Stimulated activated CD4-positive, alpha-beta T cell treated with anti-CD3 and anti-CD28 coated beads, Interleukin-2, amount 100 ng/mL, for 48 hours (primary cell): ENCODE measurements around the gene HMGN4.
"Not testable (repeated sequence)": the region's sequence is repeated elsewhere in the genome, so short reads cannot be mapped to it uniquely, and the experiment has no call there.

Experiments
- DNase-seq, 2 donors: peaks; one replicate each; pipeline ENCODE4 v3.0.0-alpha.2; 2020

The HMGN4 gene

DNA sequence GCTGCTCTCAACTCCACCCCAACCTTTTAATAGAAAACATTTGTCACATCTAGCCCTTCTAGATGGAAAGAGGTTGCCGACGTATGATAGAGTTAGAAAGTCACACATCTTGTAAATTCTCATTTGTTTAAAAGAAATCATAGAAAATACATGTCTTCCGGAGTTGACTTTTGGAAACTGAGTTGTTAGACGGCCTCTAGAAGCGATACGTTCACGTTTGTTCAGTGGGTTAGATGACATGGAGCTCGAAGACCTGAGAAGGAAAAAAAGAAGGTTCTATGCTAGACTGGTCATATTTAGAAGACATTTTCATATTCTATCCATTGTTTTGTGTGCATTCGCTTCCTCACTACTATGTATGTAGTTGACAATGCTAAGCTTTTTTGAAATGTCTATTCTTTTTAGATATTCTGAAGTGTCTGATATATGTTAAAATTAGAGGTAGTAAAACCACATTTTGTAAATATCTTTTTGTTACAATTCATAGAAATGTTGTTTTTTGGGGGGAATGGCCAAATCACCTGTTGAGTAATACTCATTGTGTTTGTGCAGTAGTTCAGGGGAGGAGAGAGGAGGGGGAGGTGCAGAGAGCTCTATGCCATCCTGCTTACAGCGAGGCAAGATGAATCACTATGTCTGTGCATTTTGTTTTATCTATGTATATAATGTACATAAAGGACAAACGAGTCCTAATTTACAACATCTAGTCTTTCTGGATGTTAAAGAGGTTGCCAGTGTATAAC, 15.5 kb upstream of the HMGN4 start:
- DNase-seq, result not testable (repeated sequence)

DNA sequence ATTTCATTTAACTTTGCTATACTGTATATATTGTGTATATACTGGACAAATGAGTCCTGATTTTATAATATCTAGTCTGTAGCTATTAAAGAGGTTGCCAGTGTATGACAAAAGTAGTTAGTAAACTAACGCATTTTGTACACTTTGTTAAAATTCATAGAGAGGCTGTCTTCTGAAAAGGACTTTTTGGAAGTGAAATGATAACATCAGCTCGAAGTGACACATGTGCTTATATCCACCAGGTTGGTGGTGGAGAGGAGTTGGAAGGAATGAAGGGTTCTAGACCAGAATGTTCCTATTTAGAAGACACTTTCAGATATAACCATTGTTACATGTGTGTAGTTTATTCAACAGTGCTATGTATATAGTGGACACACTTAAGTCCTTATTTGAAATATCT, 13.9 kb upstream of the HMGN4 start:
- not testable (repeated sequence) for DNase-seq

DNA sequence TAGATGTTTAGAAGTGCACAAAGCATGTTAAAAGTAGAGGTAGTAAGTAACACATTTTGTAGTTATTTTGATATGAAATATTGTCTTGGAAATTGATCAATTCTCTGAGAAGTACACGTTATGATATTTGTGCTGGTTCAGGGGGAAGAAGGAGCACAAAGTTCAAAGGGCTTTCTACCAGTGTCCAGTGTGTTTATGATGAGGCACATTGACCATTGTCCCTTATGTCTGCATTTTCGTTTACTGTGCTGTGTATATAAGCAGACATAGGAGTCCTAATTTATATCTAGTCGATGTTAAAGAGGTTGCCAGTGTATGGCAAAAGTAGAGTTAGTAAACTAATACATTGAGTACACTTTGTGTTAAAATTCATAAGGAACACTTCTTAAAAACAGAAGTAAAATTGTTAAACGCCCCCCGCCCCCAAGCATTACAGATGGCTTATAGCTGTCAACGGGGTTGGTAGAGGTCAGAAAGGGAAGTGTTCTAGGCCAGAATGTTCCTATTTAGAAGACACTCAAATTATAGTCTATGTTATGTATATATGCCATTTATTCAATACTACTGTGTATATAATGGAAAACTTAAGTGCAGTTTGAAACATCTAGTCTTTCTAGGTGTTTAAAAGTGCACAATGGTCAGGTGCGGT, 13.3 kb upstream of the HMGN4 start:
- no peak for DNase-seq

DNA sequence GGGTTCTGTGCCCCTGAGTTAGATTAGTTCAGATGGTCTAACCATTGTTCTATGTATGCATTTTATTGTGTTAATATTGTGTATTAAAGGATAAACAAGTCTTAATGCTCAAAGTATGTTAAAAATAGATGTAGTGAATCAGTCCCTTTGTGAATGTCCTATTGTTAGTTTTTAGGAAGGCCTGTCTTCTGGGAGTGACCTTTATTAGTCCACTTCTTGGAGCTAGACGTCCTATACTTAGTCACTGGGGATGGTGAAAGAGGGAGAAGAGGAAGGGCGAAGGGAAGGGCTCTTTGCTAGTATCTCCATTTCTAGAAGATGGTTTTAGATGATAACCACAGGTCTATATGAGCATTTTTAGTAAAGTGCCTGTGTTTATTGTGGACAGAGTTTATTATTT, 12.3 kb upstream of the HMGN4 start:
- DNase-seq, result no peak

DNA sequence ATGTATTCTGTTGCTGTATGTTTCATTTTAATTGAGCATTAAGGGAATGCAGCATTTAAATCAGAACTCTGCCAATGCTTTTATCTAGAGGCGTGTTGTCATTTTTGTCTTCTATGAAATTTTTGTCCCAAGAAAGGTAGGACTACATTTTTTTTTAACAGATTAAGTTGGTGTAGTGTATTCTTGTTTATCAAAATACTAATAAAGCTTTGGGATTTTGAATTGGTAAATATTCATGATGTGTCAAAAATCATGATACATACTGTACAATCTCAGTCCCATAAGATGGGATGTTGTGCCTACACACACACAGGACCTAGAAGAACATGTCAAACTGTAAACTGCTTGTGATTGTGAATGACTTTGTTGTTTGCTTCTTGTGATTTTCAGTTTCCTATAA, 11.2 kb upstream of the HMGN4 start:
- no peak for DNase-seq

DNA sequence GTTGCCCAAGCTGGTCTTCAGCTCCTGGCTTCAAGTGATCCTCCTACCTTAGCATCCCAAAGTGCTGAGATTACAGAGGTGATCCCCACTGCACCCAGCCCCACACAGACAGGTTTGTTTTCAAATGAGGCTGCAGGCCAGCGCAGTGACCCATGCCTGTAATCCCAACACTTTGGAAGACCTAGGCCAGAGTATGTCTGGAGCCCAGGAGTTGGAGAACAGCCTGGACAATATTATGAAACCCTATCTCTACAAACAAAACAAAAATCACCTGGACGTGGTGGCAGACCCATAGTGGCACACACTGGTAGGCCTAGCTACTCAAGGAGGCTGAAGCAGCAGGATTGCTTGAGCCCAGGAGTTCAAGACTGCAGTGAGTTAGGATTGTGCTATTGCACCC, 8.0 kb upstream of the HMGN4 start:
- no peak for DNase-seq

DNA sequence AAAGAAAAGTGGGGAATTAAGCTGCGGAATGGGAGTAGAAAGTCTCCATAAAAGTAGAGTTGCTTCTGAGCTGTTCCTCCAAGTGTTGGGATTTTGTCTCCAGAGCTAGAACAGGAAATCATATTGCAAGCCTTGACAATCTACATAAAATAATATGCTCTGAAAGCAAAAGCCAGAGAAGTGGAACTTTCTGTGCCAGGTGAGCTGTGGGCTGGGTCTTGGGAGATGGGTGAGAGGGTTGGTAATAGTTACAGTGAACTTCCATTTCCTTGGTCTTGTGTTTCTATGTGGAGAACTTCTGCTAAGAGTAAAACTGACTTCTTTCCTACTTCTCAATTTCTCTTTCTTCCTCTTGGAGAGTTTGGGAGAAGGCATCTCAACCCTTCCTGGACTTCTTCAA, 6.3 kb upstream of the HMGN4 start:
- DNase-seq, result no peak

DNA sequence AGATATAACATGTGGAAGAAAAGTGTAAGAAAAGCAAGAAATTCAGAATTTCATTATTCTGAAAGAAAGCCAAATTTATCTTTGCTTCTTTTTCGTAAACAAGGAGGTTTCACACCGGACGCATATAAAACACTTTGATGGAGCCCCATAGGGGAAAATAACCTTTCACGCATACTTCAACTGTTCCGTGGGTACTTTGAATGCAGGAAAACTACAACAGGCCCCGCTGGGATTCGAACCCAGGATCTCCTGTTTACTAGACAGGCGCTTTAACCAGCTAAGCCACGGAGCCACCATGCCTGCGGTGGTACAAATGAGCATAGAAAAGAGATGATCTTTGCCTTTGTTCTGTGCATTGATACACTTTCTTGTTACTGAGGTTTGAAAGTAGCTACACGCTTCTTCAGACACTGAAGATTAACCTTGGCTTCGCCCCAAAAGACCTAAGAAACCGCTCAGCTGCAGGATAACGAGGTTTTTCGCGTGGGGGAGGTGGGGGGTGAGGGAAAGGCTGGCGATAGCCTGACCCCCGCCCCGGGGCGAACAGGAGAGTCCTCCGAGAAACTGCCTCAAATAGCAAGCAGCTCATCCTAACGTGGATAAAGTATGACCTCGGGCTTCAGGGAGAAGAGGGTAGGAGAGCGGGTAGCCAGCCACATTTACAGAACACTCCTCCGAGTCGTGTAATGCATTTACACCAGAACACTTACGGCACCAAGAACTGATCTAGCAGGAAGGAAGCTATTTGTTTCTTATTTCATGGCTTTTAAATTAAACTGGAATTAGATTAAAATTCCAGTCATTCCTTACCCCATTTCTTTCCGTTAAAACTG, 5.3 kb upstream of the HMGN4 start:
- peak; percentile 97 for DNase-seq

DNA sequence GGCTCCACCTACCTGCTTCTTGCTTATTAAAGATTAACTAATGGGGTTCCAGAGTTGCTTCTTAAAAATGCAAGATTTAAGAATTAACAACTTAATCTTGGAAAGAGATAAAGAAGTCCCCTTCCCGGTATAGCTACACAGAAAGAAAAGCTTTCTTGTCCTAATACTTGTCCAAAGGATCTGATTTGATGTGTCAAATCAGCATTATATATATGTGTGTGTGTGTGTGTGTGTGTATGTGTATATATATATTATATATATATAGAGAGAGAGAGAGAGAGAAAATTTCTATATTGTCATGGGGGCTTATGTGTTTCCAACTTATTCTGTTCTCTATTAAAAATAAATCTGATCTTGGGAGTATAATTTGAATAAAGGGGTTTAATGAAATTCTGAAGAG, 4.6 kb upstream of the HMGN4 start:
- no peak for DNase-seq

DNA sequence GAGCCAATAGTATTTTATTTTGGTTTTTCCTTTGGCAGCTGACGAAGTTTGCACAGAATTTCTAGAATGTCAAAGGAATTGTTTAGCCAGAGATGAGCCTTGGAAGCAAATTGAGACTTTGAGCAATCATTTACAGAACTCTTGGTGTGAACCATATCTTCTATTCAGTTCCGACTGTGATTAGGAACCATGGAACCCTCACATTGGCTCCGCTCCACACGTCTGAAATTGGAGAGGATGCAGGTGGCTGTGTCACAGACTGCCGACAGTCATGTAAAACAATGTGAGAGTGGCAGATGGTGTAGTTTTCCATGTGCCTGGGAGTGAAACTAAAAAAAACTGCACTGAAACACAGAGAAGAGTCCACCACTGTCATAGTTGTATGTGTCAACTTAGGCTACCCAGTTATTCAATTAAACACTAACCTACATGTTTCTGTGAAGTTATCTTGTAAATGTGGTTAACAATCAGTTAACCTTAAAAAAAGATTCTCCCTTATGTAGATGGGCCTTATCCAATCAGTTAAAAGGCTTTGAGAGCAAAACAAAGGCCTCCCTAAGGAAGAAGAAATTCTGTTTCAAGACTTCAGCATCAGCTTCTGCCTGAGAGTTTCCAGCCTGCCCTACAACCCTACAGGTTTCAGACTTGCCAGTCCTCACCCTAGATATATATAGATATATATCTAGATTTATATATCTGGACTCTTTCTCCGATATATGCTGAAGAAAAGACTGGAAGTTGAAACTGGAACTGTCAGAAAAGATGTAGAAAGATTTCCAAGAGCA, 3.3 kb upstream of the HMGN4 start:
- no peak for DNase-seq

DNA sequence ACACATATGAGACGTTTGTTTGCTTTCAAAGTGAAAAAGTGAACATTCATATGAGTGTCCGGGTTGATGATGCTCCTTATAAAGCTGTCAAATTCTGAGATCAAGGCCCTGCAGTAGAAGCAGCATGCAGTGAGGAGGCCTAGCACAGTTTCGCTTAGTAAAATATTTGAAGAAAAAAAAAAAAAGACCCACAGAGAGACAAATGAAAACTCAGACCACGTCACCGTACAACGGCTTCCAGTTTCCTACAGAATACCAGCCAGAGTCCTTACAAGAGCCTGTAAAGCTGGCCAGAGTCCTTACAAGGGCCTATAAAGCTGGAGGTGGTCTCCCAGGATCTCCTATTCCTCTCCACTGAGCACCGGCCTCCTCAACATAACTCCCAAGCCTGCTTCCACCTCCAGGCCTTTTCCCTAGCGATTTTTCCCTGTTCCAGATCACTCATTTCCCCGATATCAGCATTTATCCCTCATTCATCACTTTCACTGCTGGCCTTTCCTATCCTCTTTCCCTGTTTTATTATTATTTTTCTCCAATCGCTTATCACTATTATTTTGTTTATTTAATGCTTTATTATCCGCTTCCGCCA, 1.5 kb upstream of the HMGN4 start:
- DNase-seq, result no peak

DNA sequence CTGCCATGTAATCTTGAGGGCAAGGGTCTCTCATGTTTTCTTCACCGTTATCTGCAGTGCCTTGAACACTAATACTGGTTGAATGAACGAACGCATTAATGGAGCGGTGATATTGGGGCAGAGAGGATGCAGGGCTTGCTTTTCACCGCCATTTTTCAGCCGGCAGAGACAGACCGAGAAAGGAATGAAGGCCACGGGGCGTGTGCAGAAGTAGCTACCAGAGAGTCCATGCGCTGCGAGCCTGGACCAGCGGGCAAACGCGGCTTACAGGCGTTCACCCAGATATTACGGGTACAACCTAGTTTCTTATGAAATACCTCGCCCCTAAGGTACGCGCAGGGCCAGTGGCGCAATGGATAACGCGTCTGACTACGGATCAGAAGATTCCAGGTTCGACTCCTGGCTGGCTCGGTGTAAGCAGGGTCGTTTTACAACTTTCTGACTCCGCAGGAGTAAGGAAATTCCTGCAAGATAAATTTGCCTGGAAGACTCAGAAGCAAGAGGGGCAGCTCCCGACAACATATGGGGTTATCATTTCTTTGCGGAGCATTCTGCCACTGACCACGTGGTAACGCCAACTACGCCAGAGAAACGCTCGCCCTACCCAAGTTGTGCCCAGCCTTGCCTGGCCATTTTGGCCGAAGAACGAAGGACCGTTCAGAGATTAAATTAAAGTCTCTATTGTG, 863 bp upstream of the HMGN4 start:
- DNase-seq, result peak; percentile 90 to 92

DNA sequence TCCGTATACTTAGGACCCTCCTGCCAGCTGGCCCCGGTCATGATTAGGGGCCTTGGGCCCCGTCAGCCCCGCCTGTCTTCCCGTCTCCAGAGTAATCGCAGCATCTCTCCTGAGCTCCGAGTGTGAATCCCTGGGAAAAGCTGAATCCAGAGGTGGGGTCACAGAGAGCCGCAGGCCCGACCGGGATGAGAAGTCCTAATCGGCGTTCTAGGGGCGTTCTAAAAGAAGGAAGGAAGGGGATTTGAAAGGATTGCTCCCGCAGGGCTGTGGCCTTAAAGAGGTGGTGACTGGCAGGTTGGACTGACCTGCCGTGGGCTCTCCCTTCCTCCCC, 371 bp downstream of the HMGN4 start:
- DNase-seq, result no peak

DNA sequence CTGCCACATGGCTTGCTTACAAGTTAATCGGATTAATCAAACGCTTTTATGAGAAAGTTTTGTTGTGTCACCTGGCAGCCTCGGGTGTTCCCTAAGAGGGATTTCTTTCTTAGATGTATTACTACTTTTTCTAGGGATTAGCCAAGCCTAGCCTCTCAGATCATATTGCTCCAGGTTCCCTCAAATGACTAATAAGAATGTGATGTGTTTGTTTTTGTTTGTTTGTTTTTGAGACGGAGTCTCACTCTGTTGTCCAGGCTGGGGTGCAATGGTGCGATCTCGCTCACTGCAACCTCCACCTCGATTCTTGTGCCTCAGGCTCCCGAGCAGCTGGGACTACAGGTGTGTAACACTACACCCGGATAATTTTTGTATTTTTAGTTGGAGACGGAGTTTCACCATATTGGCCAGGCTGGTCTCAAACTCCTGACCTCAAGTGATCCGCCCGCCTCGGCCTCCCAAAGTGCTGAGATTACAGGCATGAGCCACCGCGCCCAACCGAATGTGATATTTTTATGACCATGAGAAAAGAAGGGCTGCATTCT, 977 bp downstream of the HMGN4 start:
- DNase-seq, result no peak

DNA sequence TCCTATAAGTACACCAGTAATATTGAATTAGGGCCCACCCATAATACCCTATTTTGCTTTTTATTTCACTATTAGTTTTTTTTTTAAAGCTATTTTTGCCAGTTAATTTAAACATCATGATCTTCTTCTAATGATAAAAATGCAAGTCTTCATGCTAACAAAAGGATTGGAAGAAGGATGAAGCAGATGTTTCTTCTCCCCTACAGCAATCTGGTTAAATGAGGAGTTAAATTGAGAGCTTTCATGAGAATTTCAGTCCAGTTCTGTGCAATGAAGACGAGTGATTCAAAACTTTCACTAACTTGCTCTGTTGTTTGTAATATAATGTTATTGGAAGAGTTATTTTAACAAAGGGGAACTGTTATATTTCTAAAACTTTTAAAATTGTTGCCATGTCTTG, 3.4 kb downstream of the HMGN4 start:
- no peak for DNase-seq

DNA sequence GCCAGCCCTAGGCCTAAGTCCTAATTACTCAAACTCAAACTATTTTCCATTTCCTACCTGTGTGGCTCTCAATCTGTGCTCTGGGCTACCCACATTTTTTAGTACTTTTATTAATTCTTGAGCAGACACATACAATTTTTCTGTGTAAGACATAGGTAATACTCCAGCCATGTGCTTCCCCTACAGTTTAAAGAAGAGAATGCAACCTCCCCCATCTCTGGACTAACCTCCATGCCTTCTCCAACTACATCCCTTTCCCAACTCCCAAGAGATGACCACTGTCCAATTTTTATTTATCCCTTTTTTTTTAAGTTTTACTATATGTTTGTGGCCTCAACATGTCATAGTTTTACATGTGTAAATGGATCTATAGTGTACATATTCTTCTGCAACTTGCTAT, 5.8 kb downstream of the HMGN4 start:
- DNase-seq, result no peak

DNA sequence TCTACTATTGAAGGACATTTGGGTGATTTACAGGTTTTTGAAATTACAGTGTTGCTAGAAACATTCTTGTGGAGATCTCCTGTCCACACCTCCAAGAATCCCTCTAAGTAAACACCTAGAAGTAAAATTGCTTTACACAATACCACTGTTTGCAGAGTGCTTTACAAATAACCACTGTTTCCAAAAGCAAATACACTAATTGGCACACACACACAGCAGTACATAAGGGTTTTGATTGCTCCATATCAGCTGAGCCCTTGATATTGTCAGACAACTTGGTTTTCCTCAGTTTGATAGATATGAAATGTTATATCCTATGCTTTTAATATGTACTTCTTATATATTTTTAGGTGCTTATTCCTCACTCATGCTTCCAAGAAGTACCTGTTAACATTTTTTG, 6.3 kb downstream of the HMGN4 start:
- no peak for DNase-seq

DNA sequence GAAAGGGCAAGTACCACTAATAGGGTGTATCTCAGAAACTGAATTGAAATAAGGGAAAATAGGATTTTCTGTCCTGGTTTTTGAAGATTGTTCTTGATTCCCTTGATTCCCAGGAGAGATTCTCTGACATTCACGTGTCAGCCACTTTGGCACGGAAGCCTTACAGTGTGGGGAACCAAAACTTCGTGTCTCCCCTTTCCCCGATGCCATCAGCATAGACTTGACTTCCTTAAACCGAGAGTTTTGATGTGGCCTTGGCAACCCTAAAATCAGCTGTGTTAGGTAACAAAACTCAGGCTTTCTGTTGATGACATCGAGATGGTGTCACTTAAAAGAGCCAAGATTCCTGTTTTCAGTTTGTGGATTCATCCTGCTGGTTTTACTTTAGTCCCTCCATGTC, 7.5 kb downstream of the HMGN4 start:
- no peak for DNase-seq

DNA sequence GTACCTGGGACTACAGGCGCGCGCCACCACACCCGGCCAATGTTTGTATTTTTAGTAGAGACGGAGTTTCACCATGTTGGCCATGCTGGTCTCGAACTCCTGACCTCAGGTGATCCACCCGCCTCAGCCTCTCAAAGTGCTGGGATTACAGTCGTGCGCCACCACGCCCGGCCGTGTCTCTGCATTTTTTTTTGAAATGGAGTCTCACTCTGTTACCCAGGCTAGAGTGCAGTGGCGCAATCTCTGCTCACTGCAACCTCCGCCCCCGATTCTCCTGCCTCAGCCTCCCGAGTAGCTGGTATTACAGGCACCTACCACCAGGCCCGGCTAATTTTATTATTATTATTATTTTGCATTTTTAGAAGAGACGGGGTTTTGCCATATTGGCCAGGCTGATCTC, 9.2 kb downstream of the HMGN4 start:
- not testable (repeated sequence) for DNase-seq

DNA sequence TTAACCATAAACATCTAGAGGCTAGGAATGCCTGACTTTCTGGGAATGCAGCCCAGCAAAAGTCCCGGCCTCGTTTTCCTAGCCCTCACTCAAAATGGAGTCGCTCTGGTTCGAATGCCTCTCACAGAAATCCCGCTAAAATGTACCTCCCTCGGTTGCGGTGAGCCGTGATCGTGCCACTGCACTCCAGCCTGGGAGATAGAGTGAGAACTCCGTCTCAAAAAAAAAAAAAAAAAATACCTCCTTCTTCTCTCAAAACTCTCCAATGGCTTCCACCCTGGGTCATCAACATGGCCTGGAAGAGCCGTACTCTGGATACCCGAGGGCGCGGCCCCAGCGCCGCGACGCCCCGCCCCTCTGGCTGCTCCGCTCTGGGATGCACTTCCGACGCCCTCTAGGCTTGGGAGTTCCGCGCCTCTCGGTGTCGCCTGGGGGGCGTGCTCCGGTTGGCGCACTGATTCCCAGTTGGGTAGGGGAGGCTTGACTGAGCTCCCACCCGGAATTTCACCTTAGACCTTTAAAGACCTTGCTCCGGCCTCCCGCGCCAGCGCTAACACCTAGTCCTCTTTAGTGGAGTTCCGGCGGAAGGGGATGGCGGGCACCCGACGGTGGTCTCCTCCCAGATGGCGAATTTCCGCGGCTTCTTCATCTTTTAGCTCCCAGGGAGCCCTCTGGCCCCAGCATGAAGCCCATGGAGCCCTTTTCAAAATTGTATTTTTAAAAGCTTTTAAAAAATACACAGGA, 12.3 kb downstream of the HMGN4 start:
- DNase-seq, result peak in 1 of 2 donors; percentile 47

DNA sequence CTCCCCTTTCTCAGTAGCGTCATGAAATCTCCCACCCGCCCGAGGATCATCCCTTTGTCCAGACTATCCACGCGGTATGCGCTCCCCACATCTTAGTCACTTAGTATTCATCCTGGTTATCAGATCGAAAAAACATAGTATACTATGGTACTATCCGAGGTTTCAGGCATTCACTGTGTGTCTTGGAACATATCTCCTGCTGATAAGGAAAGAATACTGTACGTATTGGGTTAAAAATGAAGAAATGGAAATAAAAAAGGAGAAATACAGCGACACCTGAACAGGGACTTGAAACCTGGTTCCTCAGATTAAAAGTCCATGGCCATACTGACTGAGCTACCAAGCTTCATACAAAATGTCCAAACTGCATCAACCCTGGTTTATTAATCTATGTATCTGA, 14.0 kb downstream of the HMGN4 start:
- DNase-seq, result no peak
